Erythroblast (primary cell): ENCODE measurements around the gene RHBDF1.

ENCODE experiments used
- GATA1 ChIP-seq: IDR thresholded peaks from 2 replicates; pipeline ENCODE4 v1.6.1; 2011; ENCODE audit warnings: low read depth, mild to moderate bottlenecking, control low read depth, low read length, moderate library complexity
- POLR2A ChIP-seq: IDR thresholded peaks from 2 replicates; pipeline ENCODE4 v1.6.1; 2011; ENCODE audit warnings: mild to moderate bottlenecking, low read length

DNA sequence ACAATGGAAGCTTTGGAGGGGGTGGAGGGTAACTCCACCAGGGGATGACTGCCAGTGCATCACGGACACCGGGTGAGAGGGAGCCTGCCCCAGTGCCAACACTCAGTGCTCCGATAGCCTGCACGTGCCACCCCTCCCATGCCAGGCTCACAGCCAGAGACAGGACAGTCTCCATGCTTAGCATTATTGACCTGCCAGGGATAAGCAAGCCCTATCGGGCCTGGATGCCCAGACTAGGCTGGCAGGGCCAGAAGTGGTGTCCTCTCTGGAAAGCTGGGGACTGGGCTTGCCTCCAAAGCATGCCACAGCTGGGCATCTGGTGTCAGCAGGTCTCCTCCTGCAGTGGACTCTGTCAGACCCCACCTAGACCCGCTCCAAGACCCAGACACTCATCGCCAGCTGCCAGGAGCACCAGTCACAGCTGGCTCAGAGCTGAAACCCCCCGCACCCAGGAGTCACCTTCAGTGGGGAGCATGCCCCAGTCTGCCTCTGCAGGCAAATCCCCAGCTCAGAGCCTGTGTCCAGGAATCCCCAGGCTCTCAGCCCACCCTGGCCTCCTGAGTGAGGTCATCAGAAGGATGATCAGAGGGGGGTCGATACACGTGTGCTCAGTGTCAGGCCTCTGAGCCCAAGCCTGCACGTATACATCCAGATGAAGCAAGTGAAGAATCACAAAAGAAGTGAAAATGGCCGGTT is 1.8 kb upstream of the RHBDF1 start:
- TF ChIP-seq POLR2A (no peak), GATA1 (no peak)
